Smooth muscle cell (in vitro differentiated cells): ENCODE results near the gene GRSF1. TPM values are rescaled to one million over a fixed set of nuclear protein-coding genes. Genes with fewer than 3 reads are reported as not detected.
"Not testable (repeated sequence)": the region's sequence is repeated elsewhere in the genome, so short reads cannot be mapped to it uniquely, and the experiment has no call there.

ENCODE experiments used
- DNase-seq: peaks from one replicate; lab custom pipeline; 2025; ENCODE audit not compliant: unreplicated experiment; lab: John Stamatoyannopoulos, UW
- H2AFZ ChIP-seq: fragments of 200-600 bp; sonication (generic); 2 replicates; pipeline ENCODE4 v1.6.0; 2016; ENCODE audit warnings: antibody characterized with exemption, low read depth, mild to moderate bottlenecking
- H3F3A ChIP-seq: fragments of 200-600 bp; sonication (generic); 2 replicates; pipeline ENCODE4 v1.6.0; 2017; ENCODE audit warnings: antibody characterized with exemption, low read depth
- H3K27ac ChIP-seq: fragments of 200-600 bp; sonication (generic); 2 replicates; pipeline ENCODE4 v1.5.1; 2016; ENCODE audit warnings: low read depth, mild to moderate bottlenecking
- H3K27me3 ChIP-seq: fragments of 200-600 bp; sonication (generic); 2 replicates; pipeline ENCODE4 v1.6.1; 2016; ENCODE audit warnings: low read depth, mild to moderate bottlenecking
- H3K36me3 ChIP-seq: fragments of 200-600 bp; sonication (generic); 2 replicates; pipeline ENCODE4 v1.5.1; 2016; ENCODE audit warnings: low read depth
- H3K4me1 ChIP-seq: fragments of 200-600 bp; sonication (generic); 2 replicates; pipeline ENCODE4 v1.5.1; 2016; ENCODE audit warnings: low read depth
- H3K4me2 ChIP-seq: fragments of 200-600 bp; sonication (generic); 2 replicates; pipeline ENCODE4 v1.6.0; 2016; ENCODE audit warnings: mild to moderate bottlenecking
- H3K4me3 ChIP-seq: fragments of 200-600 bp; sonication (generic); 2 replicates; pipeline ENCODE4 v1.5.1; 2016; ENCODE audit warnings: mild to moderate bottlenecking
- H3K79me2 ChIP-seq: fragments of 200-600 bp; sonication (generic); 2 replicates; pipeline ENCODE4 v1.6.0; 2016; ENCODE audit warnings: low read depth, mild to moderate bottlenecking
- H3K9ac ChIP-seq: fragments of 200-600 bp; sonication (generic); 2 replicates; pipeline ENCODE4 v1.6.0; 2016; ENCODE audit warnings: low read depth
- H3K9me3 ChIP-seq: fragments of 200-600 bp; sonication (generic); replicated peaks from 2 replicates; pipeline ENCODE4 v1.5.1; 2016; ENCODE audit warnings: low read depth
- H4K20me1 ChIP-seq: fragments of 200-600 bp; sonication (generic); 2 replicates; pipeline ENCODE4 v1.6.0; 2016; ENCODE audit warnings: low read depth
- CTCF ChIP-seq: fragments of 200-600 bp; sonication (generic); IDR thresholded peaks from 2 replicates; pipeline ENCODE4 v1.5.1; 2017; ENCODE audit warnings: borderline replicate concordance, mild to moderate bottlenecking, antibody characterized with exemption; ENCODE audit not compliant: insufficient read depth, poor library complexity, severe bottlenecking
- WGBS: methylation state at CpG from one replicate; pipeline ENCODE4 v1.1.7; 2016; ENCODE audit warnings: low lambda C conversion rate; 5-methylcytosine and 5-hydroxymethylcytosine counted together
- polyA plus RNA-seq: library from polyadenylated mRNA; unstranded; fragments of >200 nt; fragmentation: Nextera tagmentation; extraction: Ambion mirVana; gene quantifications from 2 replicates; pipeline ENCODE4 v1.2.1, GENCODE V29; 2016
- total RNA-seq: library from RNA; depleted of rRNA; stranded (reverse); fragments of >200 nt; gene quantifications from 2 replicates; pipeline ENCODE4 v1.2.3, GENCODE V29; 2014

GRSF1 gene
- total and polyA plus RNA-seq, 2 experiments from 2014 or later: 105 to 109 TPM

- Histone ChIP-seq H3K27me3 (no peaks in the 10 kb centered on the region), H3K4me3 (no peak overlapping the region), H3K79me2 (peaks cover 28% of the 10 kb centered on the region), H3K9me3 (no peaks in the 10 kb centered on the region), H3K9ac (no peak overlapping the region), H3K4me2 (no peak overlapping the region), H3K36me3 (no peaks in the 10 kb centered on the region), H3K27ac (peak overlapping the region; percentile 47), H4K20me1 (peaks cover 25% of the 10 kb centered on the region), H2AFZ (peak overlapping the region; percentile 58), H3K4me1 (peaks cover 9% of the 10 kb centered on the region), H3F3A (peaks cover 13% of the 10 kb centered on the region)
- TF ChIP-seq CTCF: no peak
- no peak for DNase-seq
These were observed 1.5 kb upstream of the GRSF1 start for GRCh38 chr4:70841211-70841610.

- H3K36me3 ChIP-seq, H3K4me1 ChIP-seq, DNase-seq, H3K9me3 ChIP-seq, H3K27ac ChIP-seq, H3K9ac ChIP-seq, H2AFZ ChIP-seq, H3K27me3 ChIP-seq, H3K4me2 ChIP-seq, H3K4me3 ChIP-seq: not testable (repeated sequence)
- Histone ChIP-seq H3K79me2 (peaks cover 34% of the 10 kb centered on the region), H3F3A (peaks cover 13% of the 10 kb centered on the region), H4K20me1 (peaks cover 31% of the 10 kb centered on the region)
- WGBS: 95% methylated on average over 16 of the region's 16 CpGs
These were observed 941 bp upstream of the GRSF1 start for GRCh38 chr4:70840631-70841030.

GRCh38 chr4:70840137-70840536 is 447 bp upstream of the GRSF1 start:
- H3K4me2 ChIP-seq, DNase-seq, H2AFZ ChIP-seq, H3K36me3 ChIP-seq, H3K27ac ChIP-seq, H3K9me3 ChIP-seq, H3K4me1 ChIP-seq, H3K27me3 ChIP-seq, H3K4me3 ChIP-seq, H3K9ac ChIP-seq: not testable (repeated sequence)
- peaks cover 39% of the 10 kb centered on the region for H3K79me2 ChIP-seq
- 60% methylated on average over 13 of the region's 20 CpGs for WGBS
- peaks cover 34% of the 10 kb centered on the region for H4K20me1 ChIP-seq
- H3F3A ChIP-seq: peaks cover 13% of the 10 kb centered on the region

- Histone ChIP-seq H3K4me2 (peak overlapping the region; percentile 100), H3K36me3 (peaks cover 5% of the 10 kb centered on the region), H3K4me1 (peaks cover 9% of the 10 kb centered on the region), H4K20me1 (peaks cover 46% of the 10 kb centered on the region), H3K27me3 (no peaks in the 10 kb centered on the region), H3K27ac (peak overlapping the region; percentile 82), H3K79me2 (peaks cover 50% of the 10 kb centered on the region), H3K4me3 (peak overlapping the region; percentile 68), H3F3A (peaks cover 13% of the 10 kb centered on the region), H3K9me3 (no peaks in the 10 kb centered on the region), H2AFZ (peak overlapping the region; percentile 75), H3K9ac (peak overlapping the region; percentile 87)
- DNase-seq: peak; percentile 45
- WGBS: under 1% methylated on average over 72 of the region's 80 CpGs
- no peak for TF ChIP-seq CTCF
These were observed 763 bp downstream of the GRSF1 start for GRCh38 chr4:70838666-70839588.
